ENCODE measurements around the gene VAV2. TPM values are rescaled to one million over a fixed set of nuclear protein-coding genes. Genes with fewer than 3 reads are reported as not detected.
A peak's percentile ranks its signal among the peaks of the same experiment; 100 is the strongest.

The VAV2 gene
- total and polyA plus RNA-seq, 2 donors = 5.4 to 9.8 TPM

GRCh38 chr9:133952598-133953550 lies 39.2 kb downstream of the VAV2 start:
- H3K4me1 ChIP-seq (ENCODE audit: control insufficient read depth in 2 of 2, insufficient read depth in 2 of 2, low read length in 2 of 2) = peaks cover 3 to 36% of the 10 kb centered on the region in 2 donors
- H3K9me3 ChIP-seq (ENCODE audit: control insufficient read depth in 2 of 2, insufficient read depth in 1 of 2, low read length in 1 of 2) = peaks cover 0 to 3% of the 10 kb centered on the region in 2 donors
- no peaks in the 10 kb centered on the region for H3K36me3 ChIP-seq (ENCODE audit: control insufficient read depth in 2 of 2, insufficient read depth in 2 of 2, low read length in 1 of 2)
- no peak overlapping the region for H3K27ac ChIP-seq (ENCODE audit: low read depth in 1 of 2, low read length in 1 of 2)
- no peaks in the 10 kb centered on the region for H3K27me3 ChIP-seq (ENCODE audit: control insufficient read depth in 2 of 2, insufficient read depth in 1 of 2, low read length in 1 of 2)
- DNase-seq (ENCODE audit: low read depth in 6 of 9, low spot score in 9 of 9) = no peak
- no peak overlapping the region for H3K4me3 ChIP-seq (ENCODE audit: low read length in 2 of 2)
- WGBS = 97% methylated on average over 18 of the region's 18 CpGs

GRCh38 chr9:133951265-133951664 lies 40.9 kb downstream of the VAV2 start:
- WGBS = 95% methylated on average over 8 of the region's 8 CpGs
- peaks cover 3 to 23% of the 10 kb centered on the region in 2 donors for H3K4me1 ChIP-seq (ENCODE audit: control insufficient read depth in 2 of 2, insufficient read depth in 2 of 2, low read length in 2 of 2)
- H3K9me3 ChIP-seq (ENCODE audit: control insufficient read depth in 2 of 2, insufficient read depth in 1 of 2, low read length in 1 of 2) = peaks cover 0 to 3% of the 10 kb centered on the region in 2 donors
- H3K27ac ChIP-seq (ENCODE audit: low read depth in 1 of 2, low read length in 1 of 2) = peak overlapping the region in 1 of 2 donors; percentile 11
- H3K4me3 ChIP-seq (ENCODE audit: low read length in 2 of 2) = no peak overlapping the region
- no peaks in the 10 kb centered on the region for H3K36me3 ChIP-seq (ENCODE audit: control insufficient read depth in 2 of 2, insufficient read depth in 2 of 2, low read length in 1 of 2)
- no peaks in the 10 kb centered on the region for H3K27me3 ChIP-seq (ENCODE audit: control insufficient read depth in 2 of 2, insufficient read depth in 1 of 2, low read length in 1 of 2)
- DNase-seq (ENCODE audit: low read depth in 6 of 9, low spot score in 9 of 9) = no peak

GRCh38 chr9:133950629-133951111 lies 41.5 kb downstream of the VAV2 start:
- H3K27ac ChIP-seq (ENCODE audit: low read depth in 1 of 2, low read length in 1 of 2) = no peak overlapping the region
- no peaks in the 10 kb centered on the region for H3K36me3 ChIP-seq (ENCODE audit: control insufficient read depth in 2 of 2, insufficient read depth in 2 of 2, low read length in 1 of 2)
- no peaks in the 10 kb centered on the region for H3K27me3 ChIP-seq (ENCODE audit: control insufficient read depth in 2 of 2, insufficient read depth in 1 of 2, low read length in 1 of 2)
- 94% methylated on average over 25 of the region's 25 CpGs for WGBS
- H3K4me1 ChIP-seq (ENCODE audit: control insufficient read depth in 2 of 2, insufficient read depth in 2 of 2, low read length in 2 of 2) = peaks cover 3 to 18% of the 10 kb centered on the region in 2 donors
- H3K9me3 ChIP-seq (ENCODE audit: control insufficient read depth in 2 of 2, insufficient read depth in 1 of 2, low read length in 1 of 2) = peaks cover 0 to 3% of the 10 kb centered on the region in 2 donors
- no peak for DNase-seq (ENCODE audit: low read depth in 6 of 9, low spot score in 9 of 9)
- no peak overlapping the region for H3K4me3 ChIP-seq (ENCODE audit: low read length in 2 of 2)

DNA sequence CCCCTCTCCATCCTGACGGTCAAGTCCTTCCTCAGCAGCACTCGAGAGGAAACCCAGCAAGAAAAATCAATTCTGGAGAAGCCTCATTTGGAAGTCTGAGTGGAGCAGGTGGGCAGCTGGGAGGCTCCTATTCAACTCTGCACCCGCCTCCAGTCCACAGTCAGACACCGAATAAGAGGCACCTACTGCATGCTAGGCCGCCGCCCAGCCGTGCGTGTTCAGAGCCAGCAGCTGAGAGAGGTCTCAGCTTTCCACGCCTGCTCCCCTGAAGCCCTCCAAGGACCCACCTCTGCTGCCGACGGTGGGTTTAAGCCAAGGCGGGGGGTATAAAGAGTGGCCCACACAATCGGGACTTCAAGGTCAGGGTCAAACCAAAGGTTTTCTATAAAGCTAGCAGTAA lies 41.9 kb downstream of the VAV2 start:
- H3K27me3 ChIP-seq (ENCODE audit: control insufficient read depth in 2 of 2, insufficient read depth in 1 of 2, low read length in 1 of 2) = no peaks in the 10 kb centered on the region
- H3K4me1 ChIP-seq (ENCODE audit: control insufficient read depth in 2 of 2, insufficient read depth in 2 of 2, low read length in 2 of 2) = peaks cover 3 to 23% of the 10 kb centered on the region in 2 donors
- 93% methylated on average over 13 of the region's 13 CpGs for WGBS
- no peaks in the 10 kb centered on the region for H3K36me3 ChIP-seq (ENCODE audit: control insufficient read depth in 2 of 2, insufficient read depth in 2 of 2, low read length in 1 of 2)
- no peak overlapping the region for H3K27ac ChIP-seq (ENCODE audit: low read depth in 1 of 2, low read length in 1 of 2)
- DNase-seq (ENCODE audit: low read depth in 6 of 9, low spot score in 9 of 9) = no peak
- no peak overlapping the region for H3K4me3 ChIP-seq (ENCODE audit: low read length in 2 of 2)
- peaks cover 0 to 3% of the 10 kb centered on the region in 2 donors for H3K9me3 ChIP-seq (ENCODE audit: control insufficient read depth in 2 of 2, insufficient read depth in 1 of 2, low read length in 1 of 2)

- peaks cover 2 to 20% of the 10 kb centered on the region in 2 donors for H3K4me1 ChIP-seq (ENCODE audit: control insufficient read depth in 2 of 2, insufficient read depth in 2 of 2, low read length in 2 of 2)
- no peak overlapping the region for H3K27ac ChIP-seq (ENCODE audit: low read depth in 1 of 2, low read length in 1 of 2)
- WGBS = 94% methylated on average over 14 of the region's 14 CpGs
Observed at GRCh38 chr9:133949486-133950061, 42.5 kb downstream of the VAV2 start.

DNA sequence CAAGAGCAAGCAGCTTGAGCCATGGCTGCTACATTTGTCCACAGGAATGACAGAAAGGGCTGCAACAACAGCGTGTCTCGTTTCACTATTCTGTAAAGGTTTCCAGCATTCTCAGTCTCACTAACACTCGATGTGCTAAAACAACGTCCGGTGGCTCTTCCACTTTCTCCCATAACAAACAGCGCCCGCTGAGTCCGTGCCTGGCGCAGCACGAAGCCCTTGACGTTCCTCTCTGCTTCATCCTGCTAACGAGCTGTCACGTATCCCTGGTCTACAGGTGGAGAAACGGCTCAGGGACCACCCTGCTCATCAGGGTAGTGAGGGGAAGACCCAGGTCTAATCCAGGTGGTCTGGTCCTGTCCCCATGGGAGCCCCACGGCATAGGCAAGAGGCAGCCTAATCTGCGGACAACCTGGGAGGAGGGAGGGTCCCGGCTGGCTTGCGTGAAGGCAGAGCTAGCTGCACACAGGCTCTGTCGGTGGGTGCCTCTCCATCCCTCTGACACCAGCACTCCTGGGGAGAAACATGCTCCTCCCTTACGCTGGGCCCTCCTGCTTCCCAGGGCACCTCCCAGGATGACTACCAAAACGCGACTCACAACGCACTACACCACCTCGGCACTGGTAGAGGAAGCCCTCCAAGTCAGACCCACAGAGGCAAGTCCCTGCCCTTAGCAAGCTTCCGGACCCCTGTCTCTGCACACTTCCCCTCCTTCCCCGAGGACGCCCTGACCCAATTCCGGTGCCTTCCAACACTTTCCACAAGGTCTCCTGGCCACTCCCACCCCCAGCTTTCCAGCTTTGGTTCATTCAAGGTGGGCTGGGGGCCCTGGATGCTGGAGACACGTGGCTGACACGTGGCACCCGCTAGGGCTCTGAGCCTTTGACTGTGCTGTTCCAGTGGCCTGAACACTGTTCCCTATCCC lies 43.3 kb downstream of the VAV2 start:
- Histone ChIP-seq H3K36me3 (ENCODE audit: control insufficient read depth in 2 of 2, insufficient read depth in 2 of 2, low read length in 1 of 2) (no peaks in the 10 kb centered on the region), H3K9me3 (ENCODE audit: control insufficient read depth in 2 of 2, insufficient read depth in 1 of 2, low read length in 1 of 2) (peaks cover 0 to 3% of the 10 kb centered on the region in 2 donors), H3K4me1 (ENCODE audit: control insufficient read depth in 2 of 2, insufficient read depth in 2 of 2, low read length in 2 of 2) (peaks cover 0 to 15% of the 10 kb centered on the region in 2 donors), H3K27ac (ENCODE audit: low read depth in 1 of 2, low read length in 1 of 2) (no peak overlapping the region), H3K4me3 (ENCODE audit: low read length in 2 of 2) (no peak overlapping the region), H3K27me3 (ENCODE audit: control insufficient read depth in 2 of 2, insufficient read depth in 1 of 2, low read length in 1 of 2) (no peaks in the 10 kb centered on the region)
- WGBS = 94% methylated on average over 31 of the region's 31 CpGs
- no peak for DNase-seq (ENCODE audit: low read depth in 6 of 9, low spot score in 9 of 9)

More at GRCh38 chr9:133949486-133950061, 42.5 kb downstream of the VAV2 start:
- no peaks in the 10 kb centered on the region for H3K27me3 ChIP-seq (ENCODE audit: control insufficient read depth in 2 of 2, insufficient read depth in 1 of 2, low read length in 1 of 2)
- no peak for DNase-seq (ENCODE audit: low read depth in 6 of 9, low spot score in 9 of 9)
- H3K4me3 ChIP-seq (ENCODE audit: low read length in 2 of 2) = no peak overlapping the region
- no peaks in the 10 kb centered on the region for H3K36me3 ChIP-seq (ENCODE audit: control insufficient read depth in 2 of 2, insufficient read depth in 2 of 2, low read length in 1 of 2)
- peaks cover 0 to 3% of the 10 kb centered on the region in 2 donors for H3K9me3 ChIP-seq (ENCODE audit: control insufficient read depth in 2 of 2, insufficient read depth in 1 of 2, low read length in 1 of 2)

- no peak overlapping the region for H3K27ac ChIP-seq (ENCODE audit: low read depth in 1 of 2, low read length in 1 of 2)
- no peak overlapping the region for H3K4me3 ChIP-seq (ENCODE audit: low read length in 2 of 2)
- DNase-seq (ENCODE audit: low read depth in 6 of 9, low spot score in 9 of 9) = no peak
- H3K36me3 ChIP-seq (ENCODE audit: control insufficient read depth in 2 of 2, insufficient read depth in 2 of 2, low read length in 1 of 2) = no peaks in the 10 kb centered on the region
- H3K27me3 ChIP-seq (ENCODE audit: control insufficient read depth in 2 of 2, insufficient read depth in 1 of 2, low read length in 1 of 2) = no peaks in the 10 kb centered on the region
- H3K4me1 ChIP-seq (ENCODE audit: control insufficient read depth in 2 of 2, insufficient read depth in 2 of 2, low read length in 2 of 2) = peaks cover 0 to 13% of the 10 kb centered on the region in 2 donors
- 91% methylated on average over 16 of the region's 16 CpGs for WGBS
- H3K9me3 ChIP-seq (ENCODE audit: control insufficient read depth in 2 of 2, insufficient read depth in 1 of 2, low read length in 1 of 2) = peaks cover 0 to 3% of the 10 kb centered on the region in 2 donors
Observed at GRCh38 chr9:133948131-133948530, 44.0 kb downstream of the VAV2 start.

- DNase-seq (ENCODE audit: low read depth in 6 of 9, low spot score in 9 of 9) = no peak
- Histone ChIP-seq H3K4me3 (ENCODE audit: low read length in 2 of 2) (no peak overlapping the region), H3K36me3 (ENCODE audit: control insufficient read depth in 2 of 2, insufficient read depth in 2 of 2, low read length in 1 of 2) (no peaks in the 10 kb centered on the region), H3K4me1 (ENCODE audit: control insufficient read depth in 2 of 2, insufficient read depth in 2 of 2, low read length in 2 of 2) (peaks cover 0 to 13% of the 10 kb centered on the region in 2 donors), H3K27ac (ENCODE audit: low read depth in 1 of 2, low read length in 1 of 2) (no peak overlapping the region), H3K27me3 (ENCODE audit: control insufficient read depth in 2 of 2, insufficient read depth in 1 of 2, low read length in 1 of 2) (no peaks in the 10 kb centered on the region), H3K9me3 (ENCODE audit: control insufficient read depth in 2 of 2, insufficient read depth in 1 of 2, low read length in 1 of 2) (no peaks in the 10 kb centered on the region)
- WGBS = 93% methylated on average over 18 of the region's 18 CpGs
Observed at GRCh38 chr9:133946840-133947486, 45.2 kb downstream of the VAV2 start.
